Chondrocyte (in vitro differentiated cells): ENCODE data around the gene DCDC1. TPM values are rescaled to one million over a fixed set of nuclear protein-coding genes. Genes with fewer than 3 reads are reported as not detected.

Experiments used
- DNase-seq: peaks from one replicate; pipeline ENCODE4 v3.0.0; 2021; ENCODE audit warnings: mixed read lengths, low spot score
- H3K27ac Mint-ChIP-seq: one replicate; pipeline ENCODE4 v1.8.0; 2021; ENCODE audit warnings: mild to moderate bottlenecking, moderate library complexity, mixed read lengths; ENCODE audit not compliant: unreplicated experiment
- H3K27me3 Mint-ChIP-seq: 2 replicates; pipeline ENCODE4 v1.8.0; 2021; ENCODE audit warnings: low read depth, mixed read lengths
- H3K36me3 Mint-ChIP-seq: 2 replicates; pipeline ENCODE4 v1.8.0; 2021; ENCODE audit warnings: low read depth, mixed read lengths
- H3K4me1 Mint-ChIP-seq: 2 replicates; pipeline ENCODE4 v1.8.0; 2021; ENCODE audit warnings: low read depth, mild to moderate bottlenecking, mixed read lengths
- H3K4me3 Mint-ChIP-seq: one replicate; pipeline ENCODE4 v1.8.0; 2021; ENCODE audit warnings: mild to moderate bottlenecking, moderate library complexity, mixed read lengths; ENCODE audit not compliant: unreplicated experiment
- H3K9me3 Mint-ChIP-seq: 2 replicates; pipeline ENCODE4 v1.8.0; 2021; ENCODE audit warnings: low read depth, mixed read lengths
- total RNA-seq: library from RNA; stranded (reverse); gene quantifications from 3 replicates; pipeline ENCODE4 v1.2.1, GENCODE V29; 2021
- TF ChIP-seq, protein P1 (sequence below): fragments of 200-600 bp; sonication (generic); IDR thresholded peaks from 2 replicates; pipeline ENCODE4 v1.5.0; 2021; ENCODE audit warnings: antibody characterized with exemption, mild to moderate bottlenecking, moderate library complexity

DCDC1 gene
- total RNA-seq, 1 donor from 2014 or later, result not detected

DNA sequence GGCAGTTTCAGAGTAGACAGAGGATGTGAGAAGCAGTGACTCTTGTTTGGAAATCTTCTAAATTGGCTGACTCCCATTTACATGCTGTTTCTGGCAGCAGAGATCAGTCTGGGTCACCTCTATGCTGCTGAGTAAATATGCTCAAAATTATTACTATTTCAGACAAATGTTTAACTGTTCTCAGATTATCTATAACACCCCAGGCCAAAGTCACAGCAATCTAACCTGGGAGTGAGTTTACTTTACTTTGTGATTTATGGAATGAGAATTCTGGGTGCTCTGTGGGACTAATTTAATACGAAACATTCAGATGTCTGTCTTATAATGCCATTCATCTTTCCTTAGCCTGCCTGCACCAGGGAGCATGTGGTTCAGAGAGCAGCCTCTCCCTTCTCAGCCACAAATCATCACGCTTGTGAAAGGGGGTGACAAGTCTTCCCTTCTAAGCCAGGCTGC is 500.9 kb downstream of the DCDC1 start:
- no peak for DNase-seq
- Mint-ChIP-seq H3K4me3 (no peak overlapping the region), H3K4me1 (peaks cover 20% of the 10 kb centered on the region), H3K27ac (no peak overlapping the region), H3K36me3 (no peaks in the 10 kb centered on the region), H3K27me3 (no peaks in the 10 kb centered on the region), H3K9me3 (no peaks in the 10 kb centered on the region)
- TF ChIP-seq, protein P1, sequence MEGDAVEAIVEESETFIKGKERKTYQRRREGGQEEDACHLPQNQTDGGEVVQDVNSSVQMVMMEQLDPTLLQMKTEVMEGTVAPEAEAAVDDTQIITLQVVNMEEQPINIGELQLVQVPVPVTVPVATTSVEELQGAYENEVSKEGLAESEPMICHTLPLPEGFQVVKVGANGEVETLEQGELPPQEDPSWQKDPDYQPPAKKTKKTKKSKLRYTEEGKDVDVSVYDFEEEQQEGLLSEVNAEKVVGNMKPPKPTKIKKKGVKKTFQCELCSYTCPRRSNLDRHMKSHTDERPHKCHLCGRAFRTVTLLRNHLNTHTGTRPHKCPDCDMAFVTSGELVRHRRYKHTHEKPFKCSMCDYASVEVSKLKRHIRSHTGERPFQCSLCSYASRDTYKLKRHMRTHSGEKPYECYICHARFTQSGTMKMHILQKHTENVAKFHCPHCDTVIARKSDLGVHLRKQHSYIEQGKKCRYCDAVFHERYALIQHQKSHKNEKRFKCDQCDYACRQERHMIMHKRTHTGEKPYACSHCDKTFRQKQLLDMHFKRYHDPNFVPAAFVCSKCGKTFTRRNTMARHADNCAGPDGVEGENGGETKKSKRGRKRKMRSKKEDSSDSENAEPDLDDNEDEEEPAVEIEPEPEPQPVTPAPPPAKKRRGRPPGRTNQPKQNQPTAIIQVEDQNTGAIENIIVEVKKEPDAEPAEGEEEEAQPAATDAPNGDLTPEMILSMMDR, result no peak

DNA sequence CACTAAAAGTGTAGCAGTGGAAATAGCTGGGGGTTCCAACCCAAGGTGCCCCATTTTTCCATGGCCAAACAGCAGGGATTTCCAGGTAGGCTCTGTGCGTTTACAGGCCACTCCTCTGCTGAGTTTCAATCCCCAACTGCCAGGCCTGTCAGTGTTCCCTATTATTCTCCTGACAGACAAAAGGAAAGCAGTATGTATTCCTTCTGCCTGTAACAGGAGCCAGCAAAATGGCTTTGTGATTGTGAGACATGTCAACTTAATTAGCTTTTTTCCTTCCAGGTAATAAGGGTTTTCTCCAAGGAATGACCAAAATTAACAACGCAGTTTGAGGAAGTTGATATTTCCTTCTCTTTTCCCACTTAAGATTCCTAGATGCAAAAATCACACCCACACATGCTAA is 506.3 kb downstream of the DCDC1 start:
- Mint-ChIP-seq H3K4me1 (peaks cover 9% of the 10 kb centered on the region), H3K27me3 (peaks cover 22% of the 10 kb centered on the region), H3K27ac (no peak overlapping the region), H3K4me3 (no peak overlapping the region), H3K36me3 (no peaks in the 10 kb centered on the region), H3K9me3 (peaks cover 3% of the 10 kb centered on the region)
- DNase-seq, result no peak
- TF ChIP-seq, protein P1, result no peak

DNA sequence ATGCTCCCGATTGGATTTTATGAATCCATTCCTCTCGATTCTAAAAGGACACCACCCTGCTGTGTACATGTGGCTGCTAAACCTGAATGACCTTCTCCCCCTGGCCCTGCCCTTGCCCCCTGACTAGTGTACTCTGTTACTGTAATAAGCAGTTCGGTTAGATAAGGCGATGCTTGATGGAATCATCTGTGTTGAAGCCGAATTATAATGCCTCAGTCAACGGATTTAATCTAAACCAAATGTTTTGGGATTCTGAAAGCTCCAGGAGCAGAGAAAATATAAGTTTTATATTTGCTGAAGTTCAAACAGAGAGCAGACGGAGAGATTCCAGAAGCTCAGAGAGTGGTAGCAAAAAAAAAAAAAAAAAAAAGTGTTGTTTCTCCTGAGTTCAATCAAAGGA is 508.0 kb downstream of the DCDC1 start:
- TF ChIP-seq, protein P1, result no peak
- no peak overlapping the region for H3K4me3 Mint-ChIP-seq
- H3K27ac Mint-ChIP-seq, result no peak overlapping the region
- no peaks in the 10 kb centered on the region for H3K36me3 Mint-ChIP-seq
- peaks cover 3% of the 10 kb centered on the region for H3K9me3 Mint-ChIP-seq
- peaks cover 6% of the 10 kb centered on the region for H3K4me1 Mint-ChIP-seq
- H3K27me3 Mint-ChIP-seq, result peaks cover 27% of the 10 kb centered on the region
- DNase-seq, result no peak

DNA sequence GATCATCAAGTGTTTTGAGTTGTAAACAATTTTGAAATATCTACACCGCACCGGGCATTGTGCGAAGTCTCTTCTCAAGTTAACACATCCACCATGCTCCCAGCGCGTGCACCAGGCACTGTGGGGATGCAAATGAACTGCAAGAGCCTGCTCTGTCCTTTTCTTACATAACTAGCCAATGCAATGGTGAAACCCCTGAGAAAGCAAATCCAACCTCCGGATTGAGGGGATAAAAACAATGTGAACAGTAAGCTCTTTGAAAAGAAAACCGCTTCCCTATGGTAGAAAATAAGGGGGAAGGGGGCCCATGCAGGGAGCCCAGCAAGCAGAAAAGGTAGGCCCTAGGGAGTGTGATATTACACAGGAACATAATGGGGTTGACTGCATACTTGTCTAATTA is 508.5 kb downstream of the DCDC1 start:
- Mint-ChIP-seq H3K4me1 (peaks cover 6% of the 10 kb centered on the region), H3K27ac (no peak overlapping the region), H3K36me3 (no peaks in the 10 kb centered on the region), H3K27me3 (peaks cover 27% of the 10 kb centered on the region), H3K9me3 (peaks cover 3% of the 10 kb centered on the region), H3K4me3 (no peak overlapping the region)
- TF ChIP-seq, protein P1, result no peak
- DNase-seq, result no peak

DNA sequence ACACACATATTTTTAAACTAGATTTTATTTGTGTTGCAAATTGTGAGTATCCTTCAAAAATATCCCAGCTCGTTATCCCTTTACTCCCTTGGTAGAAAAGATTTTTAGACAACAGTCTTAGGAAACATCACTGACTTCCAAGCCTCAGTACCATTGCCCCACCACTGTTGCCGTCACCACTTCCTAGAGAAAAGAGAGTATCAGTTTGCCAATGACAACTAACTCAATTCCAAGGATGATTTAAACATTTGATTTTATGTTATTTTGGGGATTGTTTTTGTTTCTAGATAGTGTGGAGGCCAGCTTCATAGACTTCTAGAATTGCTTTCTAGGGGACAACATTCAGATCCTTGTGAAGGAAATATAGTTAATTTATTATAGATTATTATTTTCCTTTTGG is 509.4 kb downstream of the DCDC1 start:
- Mint-ChIP-seq H3K4me1 (peaks cover 6% of the 10 kb centered on the region), H3K9me3 (peaks cover 3% of the 10 kb centered on the region)

More for the DNA sequence above, 509.4 kb downstream of the DCDC1 start:
- Mint-ChIP-seq H3K4me3 (no peak overlapping the region), H3K36me3 (no peaks in the 10 kb centered on the region), H3K27me3 (peaks cover 29% of the 10 kb centered on the region), H3K27ac (no peak overlapping the region)
- DNase-seq, result no peak
- TF ChIP-seq, protein P1, result no peak
